ENCODE data around the gene NAV2.

The NAV2 gene

DNA sequence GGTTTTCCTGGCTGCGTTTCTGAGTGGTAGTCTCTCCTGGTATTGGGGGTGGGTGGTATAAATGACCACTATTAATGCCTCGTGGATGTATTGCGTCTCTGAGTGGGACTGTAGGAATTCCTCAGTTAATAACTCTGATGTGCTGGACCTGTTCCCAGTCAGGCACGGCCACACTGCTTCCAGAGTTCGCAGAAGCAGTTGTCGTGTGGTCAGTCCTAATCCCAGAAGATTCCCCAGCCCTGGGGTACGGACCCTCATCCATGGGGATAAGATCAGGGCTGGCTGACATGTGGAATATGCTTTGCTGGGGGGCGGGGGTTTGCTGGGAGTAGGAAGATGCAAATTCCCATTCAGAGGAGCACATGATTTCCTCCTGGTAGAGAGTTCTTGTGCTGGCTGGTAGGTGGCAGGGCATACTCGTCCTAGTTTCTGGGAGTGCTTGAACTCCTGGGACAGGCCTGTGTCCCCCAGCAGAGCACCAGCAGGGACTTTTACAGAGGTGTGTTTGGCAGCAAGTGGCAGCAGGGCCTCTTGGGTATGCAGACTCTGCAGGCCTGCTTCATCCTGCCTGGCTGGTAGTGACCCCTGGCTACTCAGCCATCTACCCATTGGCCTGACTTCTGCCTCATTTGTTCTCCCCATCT, 157.4 kb downstream of the NAV2 start:
- intact Hi-C loops (cut with DNase I; ENCODE audit: low total_unique reads), result no loop called here
- Histone ChIP-seq H3K4me3 (no peak overlapping the region), H3K4me1 (peaks cover 0 to 80% (median 46%) of the 10 kb centered on the region in 4 donors), H3K27ac (no peak overlapping the region), H3K9me3 (no peaks in the 10 kb centered on the region), H3K36me3 (peaks cover 11 to 45% (median 29%) of the 10 kb centered on the region in 3 donors), H3K27me3 (no peaks in the 10 kb centered on the region)
- no peak for DNase-seq
- no peak for TF ChIP-seq CTCF (IDR thresholded peaks at IDR 0.05)

- Histone ChIP-seq H3K27ac (no peak overlapping the region), H3K4me1 (peaks cover 0 to 66% (median 40%) of the 10 kb centered on the region in 4 donors), H3K36me3 (peaks cover 11 to 55% (median 29%) of the 10 kb centered on the region in 3 donors), H3K27me3 (no peaks in the 10 kb centered on the region), H3K9me3 (no peaks in the 10 kb centered on the region), H3K4me3 (no peak overlapping the region)
- no peak for TF ChIP-seq CTCF (IDR thresholded peaks at IDR 0.05)
- no peak for DNase-seq
- intact Hi-C loops (cut with DNase I; ENCODE audit: low total_unique reads), result no loop called here
Measured at GRCh38 chr11:19871531-19871930, 158.9 kb downstream of the NAV2 start.

DNA sequence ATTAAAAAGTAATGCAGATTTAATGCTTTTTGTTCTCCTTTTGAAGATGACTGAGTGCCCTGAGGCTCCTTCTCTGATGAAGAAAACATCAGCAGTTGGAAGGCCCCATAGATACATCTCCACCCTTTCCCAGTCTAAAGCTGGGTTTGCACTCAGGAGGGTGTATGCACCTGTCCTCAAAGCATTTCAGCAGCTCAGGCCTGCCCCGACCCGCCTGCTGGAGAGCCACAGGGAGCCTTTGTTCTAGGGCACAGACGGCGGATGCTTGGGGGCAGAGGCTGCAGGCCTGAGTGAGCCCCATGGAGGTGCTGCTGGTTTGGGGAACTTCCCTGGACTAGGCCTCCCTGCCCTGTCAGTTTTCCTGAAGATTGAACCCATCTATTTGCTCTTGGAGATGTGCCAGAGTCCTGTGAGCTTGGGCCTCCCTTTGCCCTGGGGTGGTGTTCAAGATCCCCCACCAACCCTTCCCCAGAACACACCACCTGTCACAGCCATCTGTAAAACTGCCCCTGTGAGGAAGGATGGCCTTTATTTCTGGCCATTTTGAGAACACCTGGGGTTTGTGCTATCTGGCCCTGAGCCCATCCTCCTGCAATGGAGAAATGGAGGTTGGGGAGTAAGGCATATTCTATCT, 160.0 kb downstream of the NAV2 start:
- no peaks in the 10 kb centered on the region for H3K9me3 ChIP-seq
- H3K4me1 ChIP-seq, result peaks cover 0 to 56% (median 36%) of the 10 kb centered on the region in 4 donors
- DNase-seq, result no peak
- intact Hi-C loops (cut with DNase I; ENCODE audit: low total_unique reads), result no loop called here
- no peak overlapping the region for H3K4me3 ChIP-seq
- H3K27me3 ChIP-seq, result no peaks in the 10 kb centered on the region
- no peak overlapping the region for H3K27ac ChIP-seq
- H3K36me3 ChIP-seq, result peaks cover 11 to 55% (median 29%) of the 10 kb centered on the region in 3 donors
- TF ChIP-seq CTCF (IDR thresholded peaks at IDR 0.05), result no peak

DNA sequence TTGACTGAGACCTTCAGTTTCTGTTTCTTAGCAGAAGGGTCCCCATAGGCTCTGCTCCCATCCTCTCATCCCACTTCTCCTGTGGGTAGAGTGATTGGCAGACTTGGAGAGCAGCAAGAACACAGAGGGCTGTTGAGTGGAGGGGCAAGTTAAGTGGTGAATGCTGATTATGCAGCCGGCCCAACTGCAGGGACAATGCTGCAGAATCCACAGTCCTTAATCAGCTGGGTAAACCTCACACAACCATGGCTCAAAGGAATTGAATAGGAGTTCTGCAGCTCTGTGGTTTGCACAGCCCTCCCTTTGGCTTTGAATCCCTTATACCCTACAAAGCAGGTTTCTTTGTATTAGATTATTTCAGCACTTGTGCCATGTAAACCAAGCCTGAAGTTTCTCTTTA, 161.1 kb downstream of the NAV2 start:
- Histone ChIP-seq H3K27me3 (no peaks in the 10 kb centered on the region), H3K4me1 (peaks cover 0 to 56% (median 35%) of the 10 kb centered on the region in 4 donors), H3K9me3 (no peaks in the 10 kb centered on the region), H3K27ac (no peak overlapping the region), H3K36me3 (peaks cover 11 to 51% (median 29%) of the 10 kb centered on the region in 3 donors), H3K4me3 (no peak overlapping the region)
- DNase-seq, result no peak
- TF ChIP-seq CTCF (IDR thresholded peaks at IDR 0.05), result no peak
- intact Hi-C loops (cut with DNase I; ENCODE audit: low total_unique reads), result no loop called here

DNA sequence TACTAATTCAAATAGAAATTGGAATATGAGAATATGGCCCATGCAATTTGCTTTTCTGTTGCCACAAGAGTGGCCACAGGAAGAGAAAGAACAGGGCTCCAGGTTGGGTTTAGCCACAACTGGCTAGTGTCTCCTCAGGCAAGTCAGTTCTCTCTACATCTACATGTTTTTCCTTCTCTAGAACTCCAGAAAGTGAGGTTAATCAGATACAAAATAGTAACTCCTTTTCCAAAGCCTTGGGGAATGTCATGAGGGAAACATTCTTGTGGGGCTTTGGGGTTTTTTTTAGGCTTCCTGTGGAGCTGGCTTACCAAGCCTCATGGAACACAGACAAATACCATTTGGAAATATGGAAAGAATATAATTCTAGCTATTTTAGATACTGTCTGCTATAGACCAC, 161.6 kb downstream of the NAV2 start:
- intact Hi-C loops (cut with DNase I; ENCODE audit: low total_unique reads), result no loop called here
- Histone ChIP-seq H3K4me1 (peaks cover 0 to 56% (median 35%) of the 10 kb centered on the region in 4 donors), H3K27me3 (no peaks in the 10 kb centered on the region), H3K4me3 (no peak overlapping the region), H3K9me3 (no peaks in the 10 kb centered on the region), H3K36me3 (peaks cover 11 to 46% (median 26%) of the 10 kb centered on the region in 3 donors), H3K27ac (no peak overlapping the region)
- DNase-seq, result no peak
- TF ChIP-seq CTCF (IDR thresholded peaks at IDR 0.05), result no peak
